Iris pigment epithelial cell (primary cell): ENCODE measurements around the gene TSPAN7.
A peak's percentile ranks its signal among the peaks of the same experiment; 100 is the strongest.

Source experiments
- DNase-seq: peaks from one replicate; pipeline ENCODE4 v3.0.0-alpha.2; 2011; ENCODE audit warnings: low read depth

The TSPAN7 gene, protein sequence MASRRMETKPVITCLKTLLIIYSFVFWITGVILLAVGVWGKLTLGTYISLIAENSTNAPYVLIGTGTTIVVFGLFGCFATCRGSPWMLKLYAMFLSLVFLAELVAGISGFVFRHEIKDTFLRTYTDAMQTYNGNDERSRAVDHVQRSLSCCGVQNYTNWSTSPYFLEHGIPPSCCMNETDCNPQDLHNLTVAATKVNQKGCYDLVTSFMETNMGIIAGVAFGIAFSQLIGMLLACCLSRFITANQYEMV

DNA sequence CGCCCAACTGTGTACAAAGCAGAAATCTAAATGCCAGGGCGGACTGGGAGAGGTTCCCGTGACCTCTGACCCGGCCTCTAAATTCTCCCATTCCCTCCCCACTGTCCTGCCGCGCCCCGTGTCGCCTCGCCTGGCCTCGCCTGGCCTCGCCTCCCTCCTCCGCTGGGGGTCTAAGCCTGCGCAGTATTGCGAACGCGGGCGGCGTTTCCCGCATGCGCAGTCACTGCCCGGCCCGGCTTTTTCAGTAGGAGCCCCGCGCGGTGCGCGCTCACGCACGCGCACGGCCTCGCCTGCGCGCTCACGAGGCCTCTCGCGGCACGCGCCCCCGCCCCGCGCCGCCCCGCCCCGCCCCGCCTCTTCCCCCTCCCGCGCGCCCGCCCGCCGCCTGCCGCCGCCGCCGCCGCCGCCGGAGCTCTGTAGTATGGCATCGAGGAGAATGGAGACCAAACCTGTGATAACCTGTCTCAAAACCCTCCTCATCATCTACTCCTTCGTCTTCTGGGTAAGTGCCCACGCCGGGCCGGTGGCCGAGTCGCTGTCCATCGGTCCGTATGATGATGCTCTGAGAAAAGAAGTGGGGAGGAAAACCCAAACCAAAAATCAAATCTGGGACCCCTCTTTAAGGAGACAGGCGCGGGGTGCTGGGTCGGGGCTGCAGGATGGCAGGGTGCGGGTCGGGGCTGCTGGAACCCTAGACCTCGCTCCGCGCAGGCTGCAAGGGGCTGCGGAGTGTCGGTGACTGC is at the start of gene TSPAN7:
Gene TSPAN7, plus strand, starts transcription at position 417 of the 743 bp plus-strand sequence. Its CDS starts 5 bp downstream, at position 422.
- peak; percentile 56 for DNase-seq

DNA sequence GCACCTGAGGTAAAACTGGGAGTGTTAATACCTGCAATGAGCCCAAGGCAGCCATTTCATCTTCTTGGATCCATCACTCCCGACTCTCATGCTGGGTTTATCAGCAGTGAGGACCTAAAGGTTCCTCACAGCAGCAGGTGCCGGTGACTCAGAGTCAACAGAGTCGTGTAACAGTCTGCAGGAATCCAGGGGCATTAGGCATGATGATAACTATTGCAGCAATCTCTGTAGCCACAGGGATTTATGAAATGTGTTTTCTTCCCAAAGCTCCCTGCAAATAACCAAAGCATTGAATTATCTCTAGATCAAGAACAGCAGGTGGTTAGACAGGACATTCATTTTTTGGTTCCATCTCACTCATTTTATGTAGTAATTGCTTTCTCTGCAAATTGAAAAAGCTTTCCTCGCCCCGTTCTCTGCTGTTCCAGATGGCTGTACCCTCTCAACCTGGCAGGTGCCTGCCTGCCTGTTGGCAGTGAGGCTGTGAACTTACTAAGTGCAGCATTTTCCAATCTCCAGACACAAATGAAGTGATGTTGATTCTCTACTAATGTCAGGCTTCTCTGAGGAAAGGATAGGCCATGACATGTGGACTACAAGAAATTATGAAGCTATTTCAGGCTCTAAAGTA is 48.1 kb upstream of the TSPAN7 start:
- DNase-seq: peak; percentile 3

DNA sequence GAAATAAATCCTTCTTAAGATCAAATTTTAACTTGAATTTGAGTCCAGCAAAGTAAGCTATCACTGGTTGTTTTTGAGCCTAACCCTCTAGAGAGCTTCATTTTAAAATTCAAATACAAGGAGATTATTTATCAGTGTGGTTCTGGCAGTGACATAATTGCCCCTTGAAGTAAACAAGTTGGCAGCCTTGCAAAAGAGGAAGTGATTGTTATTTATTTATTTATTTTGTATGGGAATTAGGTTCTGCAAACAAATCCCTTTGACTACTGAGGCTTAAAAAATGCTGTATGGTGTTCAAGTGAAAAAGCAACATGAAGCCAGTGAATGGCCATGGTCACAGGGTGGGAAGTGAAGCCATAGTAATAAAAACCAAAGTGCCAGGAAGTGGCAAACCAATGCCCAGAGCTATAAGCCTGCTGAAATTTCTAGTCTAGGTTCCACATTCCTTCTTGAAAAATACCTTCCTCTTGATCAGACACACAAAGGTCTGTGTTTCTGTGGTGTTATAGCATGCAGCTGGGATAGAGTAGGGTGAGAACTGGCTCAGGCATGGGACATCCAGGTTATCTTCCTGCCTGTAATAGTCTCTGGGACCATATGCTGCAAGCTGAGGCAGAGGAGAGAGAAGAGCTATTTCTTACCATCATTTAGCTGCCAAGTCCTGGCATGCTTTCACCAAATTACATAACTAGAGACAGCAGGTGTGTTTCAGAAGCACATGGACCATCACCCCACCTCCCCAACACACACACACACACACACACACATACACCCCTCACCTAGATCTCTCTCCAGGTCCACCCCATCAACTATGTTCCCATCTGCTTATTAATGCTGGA is 47.1 kb upstream of the TSPAN7 start:
- no peak for DNase-seq

DNA sequence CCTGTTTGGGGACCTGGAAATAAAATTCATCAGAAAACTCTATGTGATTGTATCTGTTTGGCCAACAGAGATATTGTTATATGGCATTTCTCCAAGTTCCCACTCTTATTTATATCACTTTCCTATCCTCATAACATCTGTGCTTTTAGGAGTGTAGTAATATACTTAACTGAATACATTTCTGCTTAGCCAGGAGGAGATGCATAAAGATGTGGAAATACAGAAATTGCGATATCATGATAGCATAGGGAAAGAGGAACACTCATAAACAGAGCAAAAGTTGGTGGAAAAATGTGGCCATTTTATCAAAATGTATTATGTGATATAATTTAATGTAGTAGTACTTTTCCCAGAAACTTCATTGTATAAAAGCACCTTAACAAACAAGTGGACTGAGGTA is 46.1 kb upstream of the TSPAN7 start:
- no peak for DNase-seq

DNA sequence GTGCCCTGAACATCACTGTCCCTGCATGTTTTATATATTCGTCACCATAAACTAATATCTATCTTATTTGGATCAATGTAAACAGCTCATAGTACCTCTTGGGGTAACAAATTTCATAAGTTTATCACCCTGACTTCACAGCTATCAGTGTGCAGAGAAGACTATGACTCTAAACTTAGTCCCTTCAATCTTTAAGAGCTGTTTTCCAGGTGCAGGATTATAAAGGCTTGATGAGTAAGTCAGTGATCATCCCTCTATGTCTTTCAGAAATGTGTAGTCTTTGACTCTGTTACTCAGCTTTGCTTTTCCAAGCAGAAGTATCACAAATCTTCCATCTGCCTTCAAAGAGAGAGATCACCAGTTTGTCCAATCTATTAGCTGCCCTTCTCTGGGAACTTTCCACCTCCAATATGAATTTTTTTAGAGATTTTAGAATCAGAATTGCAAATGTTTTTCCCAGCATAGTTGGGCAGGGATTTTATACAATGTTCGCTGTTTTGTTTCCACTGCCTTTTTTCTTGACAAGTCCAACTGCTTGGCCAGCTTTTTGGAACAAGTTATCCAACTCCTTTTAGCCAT is 45.1 kb upstream of the TSPAN7 start:
- no peak for DNase-seq

DNA sequence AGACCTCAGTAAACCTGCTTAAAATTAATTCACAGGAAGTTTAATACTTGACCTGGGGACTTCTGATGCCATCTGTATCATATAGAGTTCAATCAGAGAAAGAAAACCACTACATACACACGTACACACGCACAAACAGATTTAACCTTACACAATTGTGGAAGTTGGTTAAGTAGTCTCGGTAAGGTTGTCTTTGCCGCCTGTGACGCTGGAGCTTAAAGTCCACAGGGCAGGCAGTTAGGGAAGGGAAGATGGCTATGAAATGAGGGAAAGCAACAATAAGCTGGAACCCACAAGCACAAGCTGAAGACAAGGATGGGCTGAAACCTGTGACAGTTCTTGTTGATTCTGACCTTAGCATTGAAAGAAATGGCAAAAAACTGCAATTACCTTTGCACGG is 41.7 kb upstream of the TSPAN7 start:
- DNase-seq: no peak

DNA sequence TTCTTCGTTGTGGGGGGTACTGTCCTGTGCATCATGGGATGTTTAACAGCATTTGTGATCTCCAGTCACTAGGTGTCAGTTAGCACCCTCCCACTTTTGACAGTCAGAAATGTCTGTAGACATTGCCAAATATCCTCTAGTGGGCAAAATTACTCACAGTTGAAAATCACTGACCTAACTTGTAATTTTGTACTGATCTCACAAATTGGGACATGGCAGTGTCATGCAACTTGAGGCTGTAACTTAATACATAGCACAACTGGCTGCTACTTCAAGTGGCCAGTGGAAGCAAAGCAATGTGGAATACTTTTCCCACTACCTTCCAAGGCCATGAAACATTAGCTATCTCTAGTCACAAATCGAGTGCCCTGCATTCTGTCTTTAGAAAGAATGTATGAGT is 23.2 kb upstream of the TSPAN7 start:
- DNase-seq: no peak

DNA sequence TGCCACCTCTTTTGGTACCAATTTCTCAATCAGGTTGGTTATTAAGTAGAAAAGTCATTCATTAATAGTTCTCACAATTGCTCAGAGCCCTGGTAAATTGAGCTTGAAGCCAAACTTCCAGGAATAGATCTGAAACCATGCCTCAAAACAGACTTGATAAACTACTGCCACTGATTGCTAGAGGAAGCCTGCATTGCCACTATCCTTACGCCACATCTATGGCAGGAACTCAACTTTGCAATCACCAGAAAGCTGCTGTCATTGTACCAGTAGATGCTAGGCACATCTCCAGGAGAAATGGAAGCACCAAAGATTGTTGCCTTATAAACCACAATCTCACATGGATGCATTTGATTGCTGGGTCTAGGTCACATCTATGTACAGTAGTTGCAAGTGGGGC is 21.6 kb upstream of the TSPAN7 start:
- no peak for DNase-seq

DNA sequence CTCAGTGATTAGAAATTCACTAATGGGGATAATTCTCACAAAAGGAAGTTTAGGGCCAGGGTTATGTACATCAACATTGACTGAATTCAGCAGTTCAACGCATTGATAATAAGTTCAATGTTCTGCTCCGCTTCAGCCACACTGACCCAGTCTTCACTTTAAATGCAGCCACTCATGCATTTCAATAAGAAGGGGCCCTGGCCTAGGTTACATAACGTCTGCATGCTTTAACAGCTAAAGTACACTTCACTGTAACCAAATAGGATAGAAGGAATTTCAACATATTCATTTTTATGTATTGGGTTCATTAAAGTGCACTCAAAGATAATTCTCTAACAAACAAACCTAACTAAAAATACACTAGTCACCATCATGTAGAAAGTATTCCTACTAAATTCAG is 12.8 kb upstream of the TSPAN7 start:
- no peak for DNase-seq

DNA sequence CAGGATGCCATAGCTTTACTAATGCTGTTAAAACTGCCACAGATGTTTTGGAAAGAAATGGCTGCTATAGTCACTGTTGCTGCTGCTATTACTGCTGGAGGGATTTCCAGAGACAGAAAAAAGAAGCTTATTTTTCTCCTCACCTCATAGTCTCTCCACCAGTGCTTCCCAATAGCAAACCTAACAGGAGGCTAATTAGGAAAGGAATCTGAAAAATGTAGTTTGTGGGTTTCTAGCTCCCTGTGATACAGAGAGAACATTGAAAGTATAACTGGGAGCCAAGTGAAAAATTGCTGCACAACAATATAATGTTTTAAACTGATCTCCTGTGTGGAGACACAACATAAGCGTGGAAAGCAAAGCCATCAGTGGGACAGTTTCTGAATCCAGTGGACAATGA is 8.6 kb upstream of the TSPAN7 start:
- no peak for DNase-seq

DNA sequence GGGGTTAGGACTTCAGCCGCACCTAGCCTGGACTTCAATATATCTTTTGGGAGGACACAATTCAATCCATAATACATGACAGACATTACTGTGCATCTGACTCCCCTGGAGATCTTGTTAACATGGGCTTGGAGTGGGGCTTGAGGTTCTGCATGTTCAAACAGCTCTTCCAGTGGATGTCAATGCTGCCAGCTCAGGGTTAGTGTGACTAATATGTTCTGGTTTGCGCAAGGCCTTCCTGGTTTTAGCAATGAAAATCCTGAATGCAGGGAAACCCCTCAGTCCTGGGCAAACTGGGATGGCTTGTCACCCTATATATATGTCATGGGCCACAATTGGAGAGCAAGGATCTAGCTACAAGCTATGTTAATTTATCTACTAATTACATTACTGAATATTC is 2.7 kb upstream of the TSPAN7 start:
- DNase-seq: peak; percentile 20

DNA sequence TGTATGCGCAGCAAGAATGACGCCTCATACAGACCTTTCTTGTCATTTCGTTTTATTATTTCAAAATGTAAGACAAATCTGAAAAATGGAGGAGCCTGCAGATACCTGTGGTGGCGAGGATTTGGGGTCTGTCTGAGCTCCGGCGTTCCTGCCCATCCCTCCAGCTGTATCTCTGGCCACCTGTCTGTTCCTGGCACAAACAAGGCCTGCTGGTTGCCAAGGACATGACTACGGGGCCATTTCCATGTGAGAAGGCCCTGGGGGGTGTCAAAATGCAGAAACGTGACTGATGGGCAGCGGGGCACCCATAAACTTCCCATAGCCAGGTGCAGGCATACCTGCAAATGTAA is 591 bp upstream of the TSPAN7 start:
- no peak for DNase-seq

DNA sequence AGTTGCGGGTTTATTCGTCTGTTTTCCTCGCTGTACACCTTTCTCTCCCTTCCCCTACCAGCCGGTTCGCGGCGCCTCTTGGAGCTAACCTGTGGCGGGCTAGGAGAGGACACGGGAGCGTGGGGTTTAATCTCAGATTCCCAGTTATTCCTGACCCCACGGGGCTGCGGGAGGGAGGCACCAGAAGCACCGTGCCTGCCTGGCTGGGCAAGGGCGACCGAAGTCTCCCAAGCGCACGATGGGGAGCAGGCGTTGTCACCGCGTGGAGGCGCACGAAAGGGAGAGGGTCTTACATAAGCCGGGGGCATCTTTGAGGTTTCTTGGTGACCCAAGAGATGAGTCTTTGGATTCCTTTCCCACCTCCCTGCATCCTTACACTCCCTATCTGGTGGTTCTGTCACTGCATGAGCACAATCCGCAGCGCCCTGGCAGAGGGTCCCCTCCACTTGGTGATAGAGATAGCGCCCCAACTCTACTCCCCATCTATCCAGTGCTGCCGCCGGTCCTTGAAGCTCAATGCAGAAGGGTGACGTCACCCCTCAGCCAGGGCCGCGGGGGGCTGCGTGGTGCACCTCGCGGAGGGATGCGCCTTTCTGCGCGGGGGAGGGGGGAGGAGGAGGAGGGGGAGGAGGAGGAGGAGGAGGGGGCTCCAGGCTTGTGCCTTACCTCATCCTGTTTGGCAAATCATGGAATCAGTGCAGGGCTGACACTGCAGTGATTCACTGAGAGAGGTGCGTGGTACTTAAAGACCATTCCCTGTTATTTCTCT is 793 bp downstream of the TSPAN7 start:
- DNase-seq: no peak

DNA sequence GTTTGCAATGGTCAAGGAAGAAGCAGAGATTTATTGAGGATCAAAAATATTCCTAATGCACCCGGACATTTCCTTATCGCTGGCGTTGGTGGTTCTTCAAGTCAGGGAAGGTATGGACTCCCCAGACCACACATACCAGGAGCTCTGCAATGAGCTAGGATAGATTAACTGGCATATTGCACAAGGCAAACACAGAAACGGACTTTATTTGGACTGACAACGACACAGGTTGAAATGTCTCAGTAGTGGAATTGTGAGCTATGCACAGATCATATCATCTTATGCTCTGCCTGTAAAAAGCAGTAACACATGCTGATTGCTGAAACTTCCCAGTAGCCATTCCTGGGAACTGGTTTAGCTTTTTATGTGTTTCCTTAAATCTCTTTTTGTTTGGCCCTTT is 1.7 kb downstream of the TSPAN7 start:
- DNase-seq: no peak

DNA sequence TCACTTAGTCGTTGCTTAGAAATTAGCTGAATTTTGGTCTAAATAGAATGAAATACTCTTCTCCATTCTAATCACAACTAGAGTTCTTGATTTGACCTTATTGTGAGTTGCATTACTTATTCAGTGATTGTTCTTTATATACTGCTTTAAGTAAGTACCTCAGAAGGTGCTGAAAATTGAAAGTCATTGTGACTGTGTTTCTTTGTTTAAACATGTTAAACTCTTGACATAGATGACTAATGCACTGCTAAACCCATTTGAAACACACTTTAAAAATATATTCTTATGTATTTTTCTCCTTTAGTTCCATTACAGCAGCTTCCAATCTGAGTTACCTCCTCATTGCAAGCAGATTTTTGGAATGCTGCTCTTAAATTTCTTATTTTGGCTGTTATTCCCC is 9.1 kb downstream of the TSPAN7 start:
- no peak for DNase-seq

DNA sequence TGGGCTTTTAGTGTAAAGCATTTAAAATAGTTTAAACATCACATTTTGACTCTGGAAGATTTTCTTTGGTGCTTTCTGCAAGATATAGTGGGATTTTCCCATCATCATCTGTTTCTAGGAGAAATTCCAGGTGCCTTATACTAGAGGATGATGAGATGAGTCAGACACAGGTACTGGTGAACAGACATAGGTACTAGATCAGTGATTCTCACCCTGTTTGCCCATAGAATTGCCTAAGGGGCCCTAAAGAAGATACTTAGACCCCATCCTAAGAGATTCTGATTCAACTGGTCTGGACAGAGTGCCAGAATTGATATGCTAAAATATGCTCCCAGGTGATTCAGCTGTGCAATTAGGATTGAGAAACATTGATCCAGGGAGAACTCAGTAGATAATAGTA is 9.7 kb downstream of the TSPAN7 start:
- no peak for DNase-seq

DNA sequence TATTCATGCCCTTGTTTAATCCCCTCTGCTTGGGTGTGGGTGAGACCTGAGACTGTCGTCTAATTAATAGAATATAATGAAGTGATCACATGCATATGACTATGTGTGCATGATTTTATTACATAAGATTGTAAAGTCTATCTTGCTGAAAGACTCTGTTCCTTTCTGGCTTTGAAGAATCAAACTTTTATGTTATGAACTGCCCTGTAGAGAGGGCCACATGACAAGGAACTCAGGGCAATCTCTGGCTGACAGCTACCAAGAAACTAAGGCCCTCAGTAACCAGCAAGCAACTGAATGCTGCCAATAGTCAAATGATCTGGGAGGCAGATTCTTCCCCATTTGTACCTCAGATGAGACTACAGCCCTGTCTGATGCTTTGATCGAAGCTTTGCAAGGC is 13.5 kb downstream of the TSPAN7 start:
- no peak for DNase-seq

DNA sequence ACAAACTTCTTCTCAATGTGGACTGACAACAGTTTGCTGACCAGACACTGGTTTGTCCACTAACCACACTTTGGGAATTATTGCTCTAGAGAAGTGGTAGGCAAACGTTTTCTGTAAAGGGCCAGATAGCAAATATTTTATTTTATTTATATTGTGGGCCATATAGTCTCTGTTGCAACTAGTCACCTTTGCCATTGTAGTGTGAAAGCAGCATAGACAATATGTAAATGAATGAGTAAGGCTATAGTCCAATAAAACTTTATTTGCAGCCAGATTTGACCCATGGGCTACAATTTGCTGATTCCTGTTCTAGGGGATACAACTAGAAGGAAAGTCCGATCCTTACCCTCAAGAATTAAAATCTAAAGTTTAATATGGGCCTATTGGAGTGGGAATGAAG is 14.5 kb downstream of the TSPAN7 start:
- no peak for DNase-seq

DNA sequence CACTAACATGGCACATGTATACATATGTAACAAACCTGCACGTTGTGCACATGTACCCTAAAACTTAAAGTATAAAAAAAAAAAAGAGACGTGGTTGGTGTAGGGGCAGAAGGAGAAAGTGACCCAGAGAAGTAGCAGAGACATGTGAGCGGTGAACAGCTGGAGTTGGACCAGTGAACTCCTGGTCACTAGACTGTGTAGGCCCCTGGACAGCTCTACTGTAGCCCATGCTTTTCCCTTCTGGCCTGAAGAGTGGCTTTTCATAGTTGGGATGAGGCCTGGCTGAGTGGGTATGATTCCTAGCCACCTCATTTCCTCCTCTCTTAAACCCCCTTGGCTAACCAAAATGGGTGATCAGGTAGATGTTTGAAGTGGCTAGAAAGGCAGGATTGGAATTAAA is 16.4 kb downstream of the TSPAN7 start:
- no peak for DNase-seq

DNA sequence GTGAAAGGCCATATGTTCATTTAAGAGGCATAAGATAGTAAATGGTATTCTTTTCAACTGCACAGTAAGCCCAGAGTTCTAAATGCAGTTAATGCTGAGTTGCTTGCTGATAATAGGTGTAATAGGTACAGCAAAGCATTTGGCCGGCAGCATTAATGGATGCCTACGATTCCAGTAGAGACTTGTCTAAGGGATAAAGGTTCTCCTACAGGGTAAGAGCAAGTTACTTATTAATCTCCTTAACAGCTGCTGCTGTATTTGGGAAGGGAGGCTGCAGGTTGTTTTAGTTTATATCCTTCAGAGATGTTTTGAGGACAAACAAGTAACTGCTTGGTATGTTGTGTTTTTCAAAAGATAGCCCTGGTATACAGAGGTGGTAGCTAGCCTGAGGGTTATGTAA is 16.8 kb downstream of the TSPAN7 start:
- DNase-seq: no peak

DNA sequence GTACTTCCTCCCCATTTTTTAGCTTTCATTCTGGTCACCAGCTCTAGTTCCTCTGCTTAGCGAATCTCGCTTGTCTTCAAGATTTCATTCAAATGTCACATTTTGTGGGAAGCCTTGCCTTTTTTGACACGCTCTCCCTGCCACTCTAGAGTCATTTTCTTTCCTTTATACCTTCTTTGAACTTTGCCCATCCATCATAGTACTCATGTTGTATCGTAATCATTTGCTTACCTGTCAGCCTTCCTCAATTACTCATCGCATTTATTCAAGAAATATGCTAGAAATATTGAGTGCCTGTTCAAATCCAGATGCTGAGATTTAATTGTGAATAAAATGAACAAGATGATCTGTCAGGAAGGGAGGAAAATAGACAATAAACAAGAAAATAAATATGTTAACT is 21.8 kb downstream of the TSPAN7 start:
- DNase-seq: no peak

DNA sequence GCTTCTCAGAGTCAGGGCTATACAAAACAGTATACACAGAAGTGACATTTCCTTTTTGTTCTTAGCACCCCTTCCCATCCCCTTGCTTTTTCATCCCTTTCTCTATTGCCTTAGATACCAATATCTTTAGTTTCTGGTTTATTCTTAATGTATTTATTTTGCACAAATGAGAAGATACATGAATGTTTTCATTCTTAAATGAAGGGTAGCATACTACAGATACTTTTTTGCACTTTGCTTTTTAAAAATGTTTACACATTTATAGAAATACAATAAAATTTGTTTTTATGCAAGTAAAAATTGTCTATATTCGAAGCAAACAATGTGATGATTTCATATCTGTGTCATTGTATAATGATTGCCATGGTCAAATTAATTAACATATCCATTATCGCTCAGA is 33.1 kb downstream of the TSPAN7 start:
- no peak for DNase-seq
